SK-N-SH (cell line): ENCODE data around the gene FOXA1.

Source experiments
- CTCF ChIP-seq: fragments of 200-600 bp; sonication (generic); IDR thresholded peaks from 2 replicates; pipeline ENCODE4 v1.6.1; 2017; ENCODE audit warnings: antibody characterized with exemption, mild to moderate bottlenecking, moderate library complexity
- EP300 ChIP-seq, 2 experiments: IDR thresholded peaks; 2 replicates each; pipeline versions ENCODE4 v1.4.0 to v1.6.1; 2012; ENCODE audit warnings: borderline replicate concordance in 1 of 2, low read depth in 1 of 2, low read length in 1 of 2
- FOXM1 ChIP-seq: IDR thresholded peaks from 2 replicates; pipeline ENCODE4 v1.4.0; 2012; ENCODE audit warnings: low read depth, mild to moderate bottlenecking
- NFIC ChIP-seq: IDR thresholded peaks from 2 replicates; pipeline ENCODE4 v1.4.0; 2012; ENCODE audit warnings: borderline replicate concordance
- POLR2AphosphoS5 ChIP-seq: IDR thresholded peaks from 2 replicates; pipeline ENCODE4 v1.6.1; 2012; ENCODE audit warnings: low read depth, low read length
- RAD21 ChIP-seq: IDR thresholded peaks from 2 replicates; pipeline ENCODE4 v1.6.1; 2012; ENCODE audit warnings: mild to moderate bottlenecking, low read length
- RCOR1 ChIP-seq: fragments of 150-350 bp; IDR thresholded peaks from 2 replicates; pipeline ENCODE4 v1.6.1; 2017; ENCODE audit warnings: antibody characterized with exemption, low read length
- SIN3A ChIP-seq: IDR thresholded peaks from 2 replicates; pipeline ENCODE4 v1.6.1; 2012; ENCODE audit warnings: low read depth, mild to moderate bottlenecking, low read length, moderate library complexity, borderline replicate concordance
- SMC3 ChIP-seq: IDR thresholded peaks from 2 replicates; pipeline ENCODE4 v1.6.1; 2012; ENCODE audit warnings: low read depth, low read length, improper control_type of control experiment
- USF1 ChIP-seq: IDR thresholded peaks from 2 replicates; pipeline ENCODE4 v1.4.0; 2012; ENCODE audit warnings: low read depth, borderline replicate concordance
- YY1 ChIP-seq: IDR thresholded peaks from 2 replicates; pipeline ENCODE4 v1.4.0; 2012; ENCODE audit warnings: low read depth, mild to moderate bottlenecking

GRCh38 chr14:37579274-37579673 is 15.8 kb downstream of the FOXA1 start:
- TF ChIP-seq CTCF (no peak), RAD21 (no peak), SIN3A (no peak), YY1 (no peak), USF1 (no peak), FOXM1 (no peak), RCOR1 (no peak), SMC3 (no peak), EP300 (IDR thresholded peaks at IDR 0.05; ENCODE audit: borderline replicate concordance in 1 of 2, low read depth in 1 of 2, low read length in 1 of 2) (no peak), POLR2AphosphoS5 (no peak), NFIC (no peak)
